Measurements from ENCODE around the gene NR5A1. TPM values are rescaled to one million over a fixed set of nuclear protein-coding genes. Genes with fewer than 3 reads are reported as not detected.

NR5A1 gene
- total RNA-seq, 2 donors from 2014 or later = 0.82 TPM; not detected in 1

DNA sequence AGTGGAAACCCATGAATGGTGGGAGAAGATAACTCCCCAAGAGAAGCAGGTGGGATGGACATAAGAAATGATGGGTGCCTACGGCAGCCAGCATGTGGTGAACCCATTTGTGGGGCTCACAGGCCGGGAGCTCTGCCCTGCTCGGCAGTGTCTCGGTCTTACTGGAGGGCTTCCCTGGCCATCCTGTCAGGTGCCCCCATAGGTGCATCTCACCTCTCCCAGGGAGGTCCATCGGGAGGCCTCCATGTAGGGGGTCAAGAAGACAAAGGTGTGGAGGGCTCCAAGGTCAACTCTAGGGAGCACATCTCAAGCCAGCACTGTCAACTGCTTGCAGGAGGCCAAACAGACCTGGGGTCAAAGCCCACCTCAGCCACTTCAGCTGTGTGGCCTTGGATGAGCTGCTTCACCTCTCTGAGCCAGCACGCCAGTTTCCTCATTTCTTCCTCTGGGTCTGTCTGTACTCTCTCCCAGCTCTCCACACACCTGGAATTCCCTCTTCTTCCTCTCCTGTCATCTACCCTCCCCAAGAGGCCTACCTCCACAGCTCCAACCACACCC lies 67.4 kb downstream of the NR5A1 start:
- no peaks in the 10 kb centered on the region for H3K27me3 ChIP-seq
- no peaks in the 10 kb centered on the region for H3K4me1 ChIP-seq
- TF ChIP-seq, protein P1, sequence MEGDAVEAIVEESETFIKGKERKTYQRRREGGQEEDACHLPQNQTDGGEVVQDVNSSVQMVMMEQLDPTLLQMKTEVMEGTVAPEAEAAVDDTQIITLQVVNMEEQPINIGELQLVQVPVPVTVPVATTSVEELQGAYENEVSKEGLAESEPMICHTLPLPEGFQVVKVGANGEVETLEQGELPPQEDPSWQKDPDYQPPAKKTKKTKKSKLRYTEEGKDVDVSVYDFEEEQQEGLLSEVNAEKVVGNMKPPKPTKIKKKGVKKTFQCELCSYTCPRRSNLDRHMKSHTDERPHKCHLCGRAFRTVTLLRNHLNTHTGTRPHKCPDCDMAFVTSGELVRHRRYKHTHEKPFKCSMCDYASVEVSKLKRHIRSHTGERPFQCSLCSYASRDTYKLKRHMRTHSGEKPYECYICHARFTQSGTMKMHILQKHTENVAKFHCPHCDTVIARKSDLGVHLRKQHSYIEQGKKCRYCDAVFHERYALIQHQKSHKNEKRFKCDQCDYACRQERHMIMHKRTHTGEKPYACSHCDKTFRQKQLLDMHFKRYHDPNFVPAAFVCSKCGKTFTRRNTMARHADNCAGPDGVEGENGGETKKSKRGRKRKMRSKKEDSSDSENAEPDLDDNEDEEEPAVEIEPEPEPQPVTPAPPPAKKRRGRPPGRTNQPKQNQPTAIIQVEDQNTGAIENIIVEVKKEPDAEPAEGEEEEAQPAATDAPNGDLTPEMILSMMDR (IDR thresholded peaks at IDR 0.05) = no peak
- no peak overlapping the region for H3K9ac ChIP-seq (ENCODE audit: low read depth in 2 of 2, low read length in 2 of 2)
- H3K27ac ChIP-seq = no peak overlapping the region
- no peak overlapping the region for H3K4me3 ChIP-seq
- no peaks in the 10 kb centered on the region for H3K9me3 ChIP-seq
- DNase-seq = no peak
- no peaks in the 10 kb centered on the region for H3K36me3 ChIP-seq
- intact Hi-C loops (cut with DNase I) = no loop called here

DNA sequence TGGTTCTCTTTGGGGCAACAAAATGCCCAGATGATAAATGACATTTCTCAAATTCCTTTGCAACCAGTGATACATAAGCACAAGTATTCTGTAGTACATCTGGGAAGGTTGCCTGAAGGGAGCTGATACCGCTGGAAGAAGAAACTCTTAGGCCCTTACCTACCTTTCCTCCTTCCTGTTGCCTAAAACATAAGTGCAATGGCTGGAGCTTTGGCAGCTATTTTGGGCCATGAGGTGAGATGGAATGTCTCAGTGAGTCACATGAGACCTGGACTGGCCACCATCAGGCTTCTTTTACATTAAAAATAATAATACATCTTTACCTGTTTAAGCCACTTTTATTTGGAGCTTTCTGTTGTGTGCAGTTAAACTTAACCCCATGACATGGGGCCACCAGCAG lies 68.1 kb downstream of the NR5A1 start:
- no peak overlapping the region for H3K9ac ChIP-seq (ENCODE audit: low read depth in 2 of 2, low read length in 2 of 2)
- no peaks in the 10 kb centered on the region for H3K4me1 ChIP-seq
- no peak for DNase-seq
- intact Hi-C loops (cut with DNase I) = no loop called here
- no peaks in the 10 kb centered on the region for H3K9me3 ChIP-seq
- H3K27ac ChIP-seq = no peak overlapping the region
- TF ChIP-seq, protein P1 (IDR thresholded peaks at IDR 0.05) = no peak
- no peak overlapping the region for H3K4me3 ChIP-seq
- no peaks in the 10 kb centered on the region for H3K36me3 ChIP-seq
- no peaks in the 10 kb centered on the region for H3K27me3 ChIP-seq

DNA sequence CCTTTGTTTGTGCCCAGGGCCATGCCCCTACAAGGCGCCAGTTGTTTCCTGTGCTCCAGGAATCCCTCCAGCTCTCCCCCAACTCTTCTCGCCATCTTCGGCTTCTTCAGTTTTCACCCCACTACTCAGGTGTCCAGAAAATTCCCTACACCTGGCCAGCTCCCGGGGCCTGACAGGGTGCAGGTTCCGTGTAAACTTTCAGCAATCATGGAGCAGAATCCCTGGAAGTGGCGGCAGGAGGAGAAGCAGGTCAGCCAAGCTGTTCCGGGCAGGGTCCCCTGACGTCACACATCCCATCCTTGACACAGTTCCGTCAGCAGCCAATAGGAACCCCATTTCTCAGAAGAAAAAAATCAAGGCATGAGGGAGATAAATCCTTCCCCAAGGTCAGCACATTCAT lies 69.1 kb downstream of the NR5A1 start:
- H3K4me3 ChIP-seq = no peak overlapping the region
- no peaks in the 10 kb centered on the region for H3K27me3 ChIP-seq
- H3K9ac ChIP-seq (ENCODE audit: low read depth in 2 of 2, low read length in 2 of 2) = no peak overlapping the region
- TF ChIP-seq, protein P1 (IDR thresholded peaks at IDR 0.05) = no peak
- H3K9me3 ChIP-seq = no peaks in the 10 kb centered on the region
- intact Hi-C loops (cut with DNase I) = no loop called here
- H3K36me3 ChIP-seq = no peaks in the 10 kb centered on the region
- H3K27ac ChIP-seq = no peak overlapping the region
- H3K4me1 ChIP-seq = no peaks in the 10 kb centered on the region
- DNase-seq = no peak

DNA sequence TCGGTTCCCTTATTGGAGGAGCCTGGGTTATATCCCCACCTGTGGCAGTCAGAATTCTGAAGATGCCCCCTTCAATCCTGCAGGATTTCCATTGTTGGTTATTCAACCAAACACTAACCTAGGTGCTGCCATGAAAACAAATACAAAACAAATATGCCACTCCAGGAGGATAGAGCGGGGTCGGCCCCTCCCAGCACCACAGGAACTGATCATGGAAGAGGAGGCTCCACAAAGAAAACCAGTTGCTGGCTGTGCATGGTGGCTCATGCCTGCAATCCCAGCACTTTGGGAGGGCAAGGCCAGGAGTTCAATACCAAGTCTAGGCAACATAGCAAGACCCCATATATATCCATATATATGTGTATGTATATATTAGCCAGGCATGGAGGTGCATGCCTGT lies 70.1 kb downstream of the NR5A1 start:
- no peaks in the 10 kb centered on the region for H3K36me3 ChIP-seq
- DNase-seq = no peak
- H3K9me3 ChIP-seq = no peaks in the 10 kb centered on the region
- no peak overlapping the region for H3K27ac ChIP-seq
- TF ChIP-seq, protein P1 (IDR thresholded peaks at IDR 0.05) = no peak
- intact Hi-C loops (cut with DNase I) = no loop called here
- H3K4me3 ChIP-seq = no peak overlapping the region
- H3K27me3 ChIP-seq = no peaks in the 10 kb centered on the region
- no peak overlapping the region for H3K9ac ChIP-seq (ENCODE audit: low read depth in 2 of 2, low read length in 2 of 2)
- H3K4me1 ChIP-seq = no peaks in the 10 kb centered on the region

DNA sequence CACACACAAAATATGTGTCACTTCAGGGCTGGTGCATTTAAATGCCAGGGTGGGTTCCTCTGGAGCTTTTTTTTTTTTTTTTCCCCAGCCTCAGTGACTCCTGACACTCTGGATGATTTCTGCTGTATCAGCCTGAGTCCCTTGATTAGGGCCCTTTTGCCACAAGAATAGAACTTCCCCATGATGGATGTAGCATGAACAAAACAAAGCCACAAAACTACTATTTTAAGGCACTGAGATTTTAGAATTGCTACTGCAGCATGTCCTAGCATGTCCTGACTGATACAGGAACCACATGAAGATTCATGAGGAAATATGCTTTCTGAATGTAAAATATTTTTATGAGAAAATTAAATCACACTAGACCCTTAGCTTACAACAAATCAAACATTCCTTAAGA lies 70.9 kb downstream of the NR5A1 start:
- no peak overlapping the region for H3K27ac ChIP-seq
- H3K4me1 ChIP-seq = no peaks in the 10 kb centered on the region
- DNase-seq = no peak
- no peaks in the 10 kb centered on the region for H3K27me3 ChIP-seq
- no peak overlapping the region for H3K4me3 ChIP-seq
- intact Hi-C loops (cut with DNase I) = no loop called here
- H3K9me3 ChIP-seq = no peaks in the 10 kb centered on the region
- TF ChIP-seq, protein P1 (IDR thresholded peaks at IDR 0.05) = no peak
- H3K9ac ChIP-seq (ENCODE audit: low read depth in 2 of 2, low read length in 2 of 2) = no peak overlapping the region
- H3K36me3 ChIP-seq = no peaks in the 10 kb centered on the region

Other genes starting within 250 kb of the NR5A1 start
- 10 to 100 TPM; 77.8 to 83.4 TPM for gene NEK6, start 249.4 kb downstream of the NR5A1 start, total RNA-seq
- 100 to 1,000 TPM in 1 of 2 donors, 10 to 100 TPM in 1; 89.8 to 136 TPM for gene PSMB7, start 92.0 kb downstream of the NR5A1 start, total RNA-seq
- gene ADGRD2, start 56.9 kb downstream of the NR5A1 start, total RNA-seq = not detected

Measured in colonic mucosa (tissue), 4 donors.